GM12801 (cell line): ENCODE data around the gene KIAA1614.

Experiments used
- CTCF ChIP-seq: IDR thresholded peaks from one replicate; pipeline ENCODE4 v1.5.1; 2011; ENCODE audit warnings: control low read depth; ENCODE audit not compliant: insufficient read length; ENCODE audit errors: extremely low read depth

KIAA1614 gene

DNA sequence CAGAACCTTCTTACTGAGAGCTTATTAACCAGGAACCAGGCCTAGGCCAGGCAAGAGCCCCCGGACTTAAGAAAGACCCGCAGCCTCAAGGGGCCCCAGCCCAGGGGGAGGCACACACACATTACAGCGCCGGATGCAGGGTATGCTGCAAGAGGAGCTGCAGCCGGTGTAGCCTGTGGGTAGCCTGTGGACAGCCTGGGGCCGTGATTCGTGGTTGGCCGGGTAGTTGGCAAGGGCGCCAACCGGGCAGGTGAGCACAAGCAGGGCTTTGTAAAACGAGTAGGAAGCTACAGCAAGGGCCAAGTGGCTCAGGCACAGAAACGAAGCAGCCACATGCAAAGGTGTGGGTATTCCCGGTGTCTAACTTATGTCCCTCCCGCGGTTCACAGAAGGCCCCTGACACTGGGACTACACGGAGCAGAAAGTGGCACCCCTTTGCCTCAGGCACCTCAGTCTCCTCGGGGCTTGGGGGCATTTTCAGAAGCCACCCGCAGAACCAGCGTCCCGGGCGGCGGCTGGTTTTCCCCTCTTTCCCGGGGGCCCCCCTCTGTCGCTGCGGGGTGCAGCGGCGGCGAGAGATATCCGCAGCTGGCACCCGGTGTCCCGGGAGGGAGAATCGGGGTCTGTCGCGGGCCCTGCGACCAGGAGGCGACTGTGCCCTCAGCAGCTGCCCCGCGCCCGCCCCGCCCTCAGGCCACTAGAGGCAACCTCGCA is 40.8 kb downstream of the KIAA1614 start:
- TF ChIP-seq CTCF = no peak

GRCh38 chr1:180954005-180954800 is 41.5 kb downstream of the KIAA1614 start:
- TF ChIP-seq CTCF = no peak

DNA sequence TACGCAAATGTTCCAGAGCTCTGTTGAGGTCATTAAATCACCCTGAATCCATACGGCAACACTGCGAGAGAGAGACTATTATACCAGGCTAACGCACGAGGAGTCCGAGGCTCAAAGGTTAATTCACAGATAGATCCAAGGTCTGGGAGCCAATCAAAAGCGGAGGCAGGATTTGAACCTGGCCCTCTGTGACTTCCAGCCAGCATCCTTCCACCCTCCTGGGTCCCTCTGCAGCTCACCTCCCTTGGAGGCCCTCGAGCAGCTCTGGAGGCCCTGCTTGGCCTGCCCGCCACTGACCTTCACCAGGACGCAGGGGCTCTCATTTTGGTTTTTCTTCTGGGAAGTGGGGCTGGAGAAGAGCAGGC is 42.1 kb downstream of the KIAA1614 start:
- no peak for TF ChIP-seq CTCF

DNA sequence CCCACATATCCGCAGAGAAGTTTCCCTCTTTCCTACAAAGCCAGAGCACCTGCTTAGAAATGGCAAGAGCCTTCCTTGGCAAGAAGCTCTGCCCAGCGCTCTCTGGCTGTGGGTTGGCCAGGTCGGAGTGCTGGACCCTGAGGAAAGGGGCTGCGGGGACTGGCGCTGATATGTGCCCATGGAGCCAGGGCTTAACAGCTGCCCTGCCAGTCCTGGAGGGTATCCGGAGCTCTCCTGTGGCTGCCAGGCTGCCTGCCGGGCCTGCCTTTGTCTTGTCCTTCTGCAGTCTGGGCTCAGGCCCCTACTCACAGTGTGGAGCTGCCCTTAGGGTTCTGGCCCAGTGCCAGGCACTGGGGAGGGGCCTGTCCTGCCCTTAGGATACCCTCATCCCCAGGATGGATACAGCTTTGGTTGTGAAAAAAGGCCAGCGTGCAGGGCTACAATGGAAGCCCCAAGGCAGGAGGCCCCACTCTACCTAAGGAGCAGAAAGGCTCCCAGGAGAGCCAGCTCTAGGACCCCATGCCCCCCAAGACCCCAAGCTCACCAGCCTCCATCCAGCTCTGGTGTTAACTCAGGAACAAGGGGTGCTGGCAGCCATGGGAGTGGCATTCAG is 43.4 kb downstream of the KIAA1614 start:
- TF ChIP-seq CTCF = no peak

- TF ChIP-seq CTCF = no peak
Measured at GRCh38 chr1:180961622-180962021, 48.9 kb downstream of the KIAA1614 start.

DNA sequence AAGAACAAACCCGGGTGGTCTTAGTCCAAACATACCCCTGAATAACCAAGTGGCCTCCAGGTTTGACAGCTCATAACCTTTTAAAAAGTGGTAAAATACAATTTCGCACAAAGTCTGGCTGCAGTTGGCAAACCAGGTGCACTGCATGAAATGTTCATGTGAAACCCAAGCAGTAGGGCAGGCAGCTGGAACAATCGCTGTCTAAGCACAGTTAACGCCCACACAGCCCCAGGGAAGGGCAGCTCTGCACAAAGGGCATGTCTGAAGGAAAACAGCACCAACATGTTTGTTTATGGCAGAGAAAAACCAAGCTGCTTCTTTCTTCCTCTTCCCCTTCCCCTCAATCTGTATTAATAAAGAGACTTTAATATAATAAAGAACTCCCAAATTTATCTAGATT is 49.5 kb downstream of the KIAA1614 start:
- TF ChIP-seq CTCF = no peak

GRCh38 chr1:180964056-180964455 is 51.4 kb downstream of the KIAA1614 start:
- TF ChIP-seq CTCF = no peak
